ENCODE measurements around the gene ILKAP.

DNA sequence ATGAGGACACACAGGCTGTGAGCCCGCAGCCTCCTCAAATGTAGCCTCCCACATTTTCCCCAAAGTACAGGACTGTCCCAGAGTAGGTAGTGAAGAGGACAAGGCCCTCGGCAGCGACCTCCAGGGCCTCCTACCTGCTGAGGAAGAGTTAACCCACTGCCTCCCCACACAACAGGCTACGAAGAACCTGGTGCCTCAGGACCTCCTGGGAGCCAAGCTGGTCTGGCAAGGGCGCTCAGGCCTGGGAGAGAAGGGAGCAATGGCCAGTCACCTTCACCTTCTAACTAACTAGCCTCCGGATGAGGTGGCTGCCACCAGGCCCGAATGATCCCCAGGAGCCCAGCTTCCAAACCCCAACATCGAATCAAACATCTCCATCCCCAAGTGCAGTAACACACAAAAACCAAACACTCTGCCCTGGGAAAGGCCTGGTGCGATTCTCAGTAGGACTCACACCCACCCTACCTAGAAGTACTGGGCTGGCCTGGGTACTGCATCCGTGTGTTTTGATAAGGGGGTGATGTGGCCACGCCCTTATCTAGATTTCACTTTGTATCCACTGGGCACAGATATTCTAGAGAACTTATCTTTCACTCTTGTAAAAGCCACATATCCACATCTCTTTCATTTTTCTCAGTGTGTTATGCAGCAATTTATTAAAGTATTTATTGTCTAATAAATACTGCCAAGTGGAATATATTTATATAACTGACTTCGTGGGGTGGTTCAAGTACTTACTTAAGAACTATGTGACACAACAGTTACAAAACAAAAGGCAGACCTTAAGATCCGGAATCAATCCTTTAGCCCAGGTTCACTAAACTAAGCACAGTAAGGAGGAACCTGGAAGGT lies 35.1 kb downstream of the ILKAP start:
- TF ChIP-seq POLR2A (IDR thresholded peaks at IDR 0.05; ENCODE audit: extremely low read depth, insufficient read length) (no peak), MYC (IDR thresholded peaks at IDR 0.05; ENCODE audit: low read depth, low read length) (no peak)
- TF ChIP-seq, protein P1, sequence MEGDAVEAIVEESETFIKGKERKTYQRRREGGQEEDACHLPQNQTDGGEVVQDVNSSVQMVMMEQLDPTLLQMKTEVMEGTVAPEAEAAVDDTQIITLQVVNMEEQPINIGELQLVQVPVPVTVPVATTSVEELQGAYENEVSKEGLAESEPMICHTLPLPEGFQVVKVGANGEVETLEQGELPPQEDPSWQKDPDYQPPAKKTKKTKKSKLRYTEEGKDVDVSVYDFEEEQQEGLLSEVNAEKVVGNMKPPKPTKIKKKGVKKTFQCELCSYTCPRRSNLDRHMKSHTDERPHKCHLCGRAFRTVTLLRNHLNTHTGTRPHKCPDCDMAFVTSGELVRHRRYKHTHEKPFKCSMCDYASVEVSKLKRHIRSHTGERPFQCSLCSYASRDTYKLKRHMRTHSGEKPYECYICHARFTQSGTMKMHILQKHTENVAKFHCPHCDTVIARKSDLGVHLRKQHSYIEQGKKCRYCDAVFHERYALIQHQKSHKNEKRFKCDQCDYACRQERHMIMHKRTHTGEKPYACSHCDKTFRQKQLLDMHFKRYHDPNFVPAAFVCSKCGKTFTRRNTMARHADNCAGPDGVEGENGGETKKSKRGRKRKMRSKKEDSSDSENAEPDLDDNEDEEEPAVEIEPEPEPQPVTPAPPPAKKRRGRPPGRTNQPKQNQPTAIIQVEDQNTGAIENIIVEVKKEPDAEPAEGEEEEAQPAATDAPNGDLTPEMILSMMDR (IDR thresholded peaks at IDR 0.05; ENCODE audit: low read depth, low read length): no peak

Measured in NB4 (cell line).